H9 (cell line): ENCODE data around the gene LPIN2. TPM values are rescaled to one million over a fixed set of nuclear protein-coding genes. Genes with fewer than 3 reads are reported as not detected.

Source experiments
- DNase-seq: peaks from one replicate; pipeline ENCODE4 v3.0.0-alpha.2; 2017
- H2AFZ ChIP-seq: one replicate; pipeline ENCODE4 v1.6.1; 2013; ENCODE audit warnings: mild to moderate bottlenecking, low read length, control low read depth, moderate library complexity
- H2AK5ac ChIP-seq: 2 replicates; pipeline ENCODE4 v1.6.1; 2013; ENCODE audit warnings: low read length, control low read depth, mixed read lengths; ENCODE audit not compliant: insufficient read length
- H2BK120ac ChIP-seq: one replicate; pipeline ENCODE4 v1.6.1; 2013; ENCODE audit warnings: low read depth, mild to moderate bottlenecking, low read length, control low read depth, inconsistent platforms; ENCODE audit not compliant: poor library complexity, severe bottlenecking
- H2BK12ac ChIP-seq: 2 replicates; pipeline ENCODE4 v1.6.1; 2013; ENCODE audit warnings: low read length, control low read depth, mixed read lengths, low read depth; ENCODE audit not compliant: insufficient read length
- H2BK15ac ChIP-seq: 2 replicates; pipeline ENCODE4 v1.6.1; 2013; ENCODE audit warnings: low read depth, low read length, control low read depth
- H2BK20ac ChIP-seq: one replicate; pipeline ENCODE4 v1.6.1; 2013; ENCODE audit warnings: low read depth, mild to moderate bottlenecking, low read length, control low read depth, inconsistent platforms; ENCODE audit not compliant: poor library complexity, severe bottlenecking
- H2BK5ac ChIP-seq: 2 replicates; pipeline ENCODE4 v1.6.1; 2013; ENCODE audit warnings: low read length, control low read depth, mixed read lengths; ENCODE audit not compliant: insufficient read length
- H3K14ac ChIP-seq: 2 replicates; pipeline ENCODE4 v1.6.1; 2013; ENCODE audit warnings: low read length, control low read depth; ENCODE audit not compliant: insufficient read depth
- H3K18ac ChIP-seq: 2 replicates; pipeline ENCODE4 v1.6.1; 2013; ENCODE audit warnings: low read depth, mild to moderate bottlenecking, mixed read lengths, low read length, control low read depth; ENCODE audit not compliant: insufficient read length
- H3K23ac ChIP-seq: 2 replicates; pipeline ENCODE4 v1.6.1; 2013; ENCODE audit warnings: low read length, control low read depth, mixed read lengths, low read depth; ENCODE audit not compliant: insufficient read length
- H3K23me2 ChIP-seq: 2 replicates; pipeline ENCODE4 v1.6.1; 2013; ENCODE audit warnings: low read depth, mild to moderate bottlenecking, mixed read lengths, low read length, control low read depth; ENCODE audit not compliant: insufficient read length, poor library complexity, severe bottlenecking
- H3K27ac ChIP-seq: 2 replicates; pipeline ENCODE4 v1.5.1; 2013; ENCODE audit warnings: low read length, control low read depth, mixed read lengths, low read depth; ENCODE audit not compliant: insufficient read length
- H3K27me3 ChIP-seq: 2 replicates; pipeline ENCODE4 v1.6.1; 2013; ENCODE audit warnings: low read length, control low read depth, inconsistent platforms; ENCODE audit not compliant: insufficient read depth
- H3K4ac ChIP-seq: 2 replicates; pipeline ENCODE4 v1.6.1; 2013; ENCODE audit warnings: low read depth, mild to moderate bottlenecking, control low read depth, inconsistent platforms, low read length, moderate library complexity
- H3K4me1 ChIP-seq: 2 replicates; pipeline ENCODE4 v1.6.1; 2013; ENCODE audit warnings: low read length, control low read depth, inconsistent platforms; ENCODE audit not compliant: insufficient read depth
- H3K4me2 ChIP-seq: 2 replicates; pipeline ENCODE4 v1.6.1; 2013; ENCODE audit warnings: low read length, control low read depth, mixed read lengths; ENCODE audit not compliant: insufficient read length, insufficient read depth
- H3K56ac ChIP-seq: 2 replicates; pipeline ENCODE4 v1.6.1; 2013; ENCODE audit warnings: low read depth, mild to moderate bottlenecking, mixed read lengths, low read length, control low read depth; ENCODE audit not compliant: insufficient read length
- H3K79me1 ChIP-seq: 2 replicates; pipeline ENCODE4 v1.6.1; 2013; ENCODE audit warnings: low read depth, mild to moderate bottlenecking, moderate library complexity, low read length, control low read depth, inconsistent platforms; ENCODE audit not compliant: insufficient read depth, poor library complexity, severe bottlenecking
- H3K79me2 ChIP-seq: 2 replicates; pipeline ENCODE4 v1.6.1; 2013; ENCODE audit warnings: low read length, control low read depth, inconsistent platforms; ENCODE audit not compliant: insufficient read depth
- H3K9ac ChIP-seq: 2 replicates; pipeline ENCODE4 v1.6.1; 2013; ENCODE audit warnings: low read length, control low read depth, mixed read lengths; ENCODE audit not compliant: insufficient read length; ENCODE audit errors: extremely low read depth
- H3K9me3 ChIP-seq: one replicate; pipeline ENCODE4 v1.6.1; 2013; ENCODE audit warnings: low read depth, low read length, inconsistent platforms; ENCODE audit not compliant: control insufficient read depth
- H3T11ph ChIP-seq: one replicate; pipeline ENCODE4 v1.6.1; 2013; ENCODE audit warnings: mild to moderate bottlenecking, low read length, control low read depth, inconsistent platforms
- H4K20me1 ChIP-seq: one replicate; pipeline ENCODE4 v1.6.1; 2013; ENCODE audit not compliant: control insufficient read depth, insufficient read length, insufficient read depth
- H4K5ac ChIP-seq: 2 replicates; pipeline ENCODE4 v1.6.1; 2013; ENCODE audit warnings: low read depth, mild to moderate bottlenecking, mixed read lengths, low read length, control low read depth; ENCODE audit not compliant: insufficient read length
- H4K8ac ChIP-seq: replicated peaks from 2 replicates; pipeline ENCODE4 v1.6.1; 2013; ENCODE audit warnings: low read length, control low read depth, mixed read lengths, low read depth; ENCODE audit not compliant: insufficient read length
- H4K91ac ChIP-seq: 2 replicates; pipeline ENCODE4 v1.6.1; 2013; ENCODE audit warnings: low read depth, mild to moderate bottlenecking, moderate library complexity, mixed read lengths, low read length, control low read depth; ENCODE audit not compliant: insufficient read length
- H3K27ac Mint-ChIP-seq, 3 experiments: 2 replicates in 2 of 3; 3 replicates in 1 of 3; pipeline ENCODE4 v1.8.0; 2020 to 2021; ENCODE audit warnings: mixed read lengths in 3 of 3, mild to moderate bottlenecking in 1 of 3, moderate library complexity in 1 of 3
- H3K27me3 Mint-ChIP-seq: 2 replicates; pipeline ENCODE4 v1.8.0; 2021; ENCODE audit warnings: low read depth, mild to moderate bottlenecking, moderate library complexity, mixed read lengths
- H3K36me3 Mint-ChIP-seq, 3 experiments: 2 replicates in 2 of 3; 3 replicates in 1 of 3; pipeline ENCODE4 v1.8.0; 2020 to 2021; ENCODE audit warnings: low read depth in 3 of 3, mixed read lengths in 3 of 3; ENCODE audit not compliant: insufficient read depth in 1 of 3
- H3K4me1 Mint-ChIP-seq, 2 experiments: 2 replicates each; pipeline ENCODE4 v1.8.0; 2020; ENCODE audit warnings: mixed read lengths in 2 of 2
- H3K4me3 Mint-ChIP-seq, 2 experiments: 2 replicates in 1 of 2; 3 replicates in 1 of 2; pipeline ENCODE4 v1.8.0; 2020 to 2021; ENCODE audit warnings: mild to moderate bottlenecking in 2 of 2, mixed read lengths in 2 of 2, moderate library complexity in 1 of 2
- H3K9me3 Mint-ChIP-seq, 2 experiments: 2 replicates in 1 of 2; 3 replicates in 1 of 2; pipeline ENCODE4 v1.8.0; 2020; ENCODE audit warnings: mild to moderate bottlenecking in 2 of 2, mixed read lengths in 2 of 2, moderate library complexity in 1 of 2
- CTCF ChIP-seq: fragments of 200-600 bp; sonication (generic); conservative IDR thresholded peaks from 3 replicates; pipeline ENCODE4 v1.8.0; 2021; ENCODE audit warnings: antibody characterized with exemption, mild to moderate bottlenecking
- WGBS: extraction: QIAGEN DNeasy Blood & Tissue Kit; methylation state at CpG from one replicate; pipeline ENCODE4 v1.1.7; 2013; ENCODE audit warnings: missing lambda C conversion rate, low lambda C conversion rate, mixed read lengths; ENCODE audit not compliant: insufficient read length; ENCODE audit errors: extremely low coverage; 5-methylcytosine and 5-hydroxymethylcytosine counted together
- total RNA-seq: library from RNA; stranded (reverse); gene quantifications from 2 replicates; pipeline ENCODE4 v1.2.1, GENCODE V29; 2021

LPIN2 gene
- total RNA-seq, 1 experiment from 2014 or later = 9.2 TPM

GRCh38 chr18:3035635-3036034 lies 22.7 kb upstream of the LPIN2 start:
- H3K14ac ChIP-seq = no peak overlapping the region
- no peak overlapping the region for H3K23ac ChIP-seq
- no peaks in the 10 kb centered on the region for H3K79me1 ChIP-seq
- no peak overlapping the region for H2BK20ac ChIP-seq
- H2BK12ac ChIP-seq = no peak overlapping the region
- no CpG with 5 or more reads among the region's 5 CpGs for WGBS
- no peak overlapping the region for H4K5ac ChIP-seq
- no peak overlapping the region for H3T11ph ChIP-seq
- Mint-ChIP-seq H3K4me3 (no peak overlapping the region), H3K27ac (no peak overlapping the region; a peak in 1 of 7 replicates), H3K36me3 (no peaks in the 10 kb centered on the region), H3K27me3 (no peaks in the 10 kb centered on the region; the same call in 1 of the 2 replicates), H3K4me1 (peaks cover 3 to 6% of the 10 kb centered on the region in 2 experiments; a peak in 2 of 4 replicates), H3K9me3 (no peaks in the 10 kb centered on the region)
- H3K27ac ChIP-seq = no peak overlapping the region
- no peak for TF ChIP-seq CTCF
- no peak overlapping the region for H3K18ac ChIP-seq
- no peak overlapping the region for H2BK5ac ChIP-seq
- H2AFZ ChIP-seq = no peak overlapping the region
- H3K9me3 ChIP-seq = no peaks in the 10 kb centered on the region
- H3K56ac ChIP-seq = no peak overlapping the region
- no peak overlapping the region for H3K4me2 ChIP-seq
- H3K4me1 ChIP-seq = no peaks in the 10 kb centered on the region
- H4K8ac ChIP-seq = no peak overlapping the region
- H3K9ac ChIP-seq = no peak overlapping the region
- H4K20me1 ChIP-seq = no peaks in the 10 kb centered on the region
- no peaks in the 10 kb centered on the region for H3K23me2 ChIP-seq
- H2AK5ac ChIP-seq = no peak overlapping the region
- H2BK120ac ChIP-seq = no peak overlapping the region
- no peak overlapping the region for H4K91ac ChIP-seq
- H3K79me2 ChIP-seq = no peaks in the 10 kb centered on the region
- no peaks in the 10 kb centered on the region for H3K27me3 ChIP-seq
- DNase-seq = no peak
- H2BK15ac ChIP-seq = no peak overlapping the region
- H3K4ac ChIP-seq = no peak overlapping the region
